Spleen (tissue), 7 donors: ENCODE results near the gene CMAS.

Experiments used
- CTCF ChIP-seq, 11 experiments: fragments of 200-600 bp in 7 of 11; fragments of 450-650 bp in 4 of 11; sonication (generic) in 4 of 11; IDR thresholded peaks in 8 of 11; conservative IDR thresholded peaks in 3 of 11; 1 replicate in 7 of 11; 2 replicates in 4 of 11; pipeline versions ENCODE4 v1.4.0 to v1.8.0; 2016 to 2021; ENCODE audit warnings: antibody characterized with exemption in 11 of 11, inconsistent platforms in 4 of 11, mild to moderate bottlenecking in 1 of 11
- POLR2A ChIP-seq, 3 donors: fragments of 450-650 bp; IDR thresholded peaks; one replicate each; pipeline ENCODE4 v1.5.1; 2017; ENCODE audit warnings: antibody characterized with exemption in 3 of 3, mild to moderate bottlenecking in 1 of 3
- POLR2AphosphoS5 ChIP-seq, 3 donors: sonication (generic); formaldehyde crosslinking; IDR thresholded peaks; one replicate each; pipeline ENCODE4 v1.5.1; 2017; ENCODE audit warnings: antibody characterized with exemption in 3 of 3
- donor health status: DM: no; HTN: no; CAD: no; lungs with moderate emphysema.
- donor health status: DM: no; HTN: no; CAD: no.
- donor health status: DM: no; HTN: no; CAD: no.

- no peak for TF ChIP-seq POLR2A (IDR thresholded peaks at IDR 0.05)
- no peak for TF ChIP-seq CTCF (IDR thresholded peaks at IDR 0.05 in 8 of 11, conservative IDR thresholded peaks at IDR 0.05 in 3 of 11)
- TF ChIP-seq POLR2AphosphoS5 (IDR thresholded peaks at IDR 0.05), result no peak
Measured at GRCh38 chr12:22046968-22047390, 961 bp downstream of the CMAS start.
